Activated CD4-positive, alpha-beta T cell treated with anti-CD3 and anti-CD28 coated beads, Interleukin-2, amount 50 U/mL, for 24 hours (primary cell): ENCODE results near the gene CELSR3.

Experiments used
- DNase-seq, 2 donors: peaks; one replicate each; pipeline ENCODE4 v3.0.0-alpha.2; 2020; ENCODE audit warnings: low read depth in 1 of 2, low spot score in 1 of 2

CELSR3 gene

DNA sequence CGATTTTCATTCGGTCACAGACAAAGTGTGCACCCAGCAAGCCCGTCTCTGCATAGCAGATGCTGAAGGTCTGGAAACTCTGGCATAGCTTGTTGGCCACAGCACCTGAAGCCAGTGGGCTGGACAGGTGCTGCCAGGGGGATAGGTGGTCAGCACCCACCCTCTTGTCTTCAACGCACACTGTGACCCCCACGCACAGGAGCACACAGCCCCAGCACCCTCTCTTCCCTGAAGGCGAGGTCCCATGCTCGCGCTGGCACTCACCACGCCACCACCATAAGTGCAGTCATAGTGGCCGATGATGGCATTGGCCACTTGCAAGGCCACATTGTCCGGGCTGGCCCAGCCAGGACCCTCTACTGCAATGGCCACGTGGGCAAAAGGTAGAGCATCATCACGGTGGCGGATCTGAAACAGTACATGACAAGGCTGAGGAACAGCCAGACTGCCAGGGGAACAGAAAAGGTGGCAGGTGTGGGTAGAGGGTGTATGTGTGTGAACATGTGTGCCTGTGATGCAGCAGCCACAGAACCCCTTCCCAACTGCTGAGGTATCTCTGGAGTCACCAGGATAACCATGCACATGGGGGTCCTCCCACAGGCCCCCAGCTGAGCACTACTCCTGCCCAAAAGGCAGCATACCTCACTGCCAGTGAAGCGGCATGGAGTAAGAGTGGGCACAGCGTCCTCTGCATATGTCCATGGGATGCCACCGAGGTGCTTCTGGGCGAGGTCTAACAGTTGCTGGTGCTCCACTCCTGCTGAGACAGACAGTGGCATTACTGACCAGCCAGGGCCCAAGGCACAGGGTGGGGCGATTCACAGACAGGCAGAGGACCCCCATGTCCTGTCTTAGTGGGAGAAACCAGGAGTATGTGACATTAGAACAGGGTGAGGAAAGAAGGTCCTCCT is 61.7 kb downstream of the CELSR3 start:
- DNase-seq, result no peak

GRCh38 chr3:48599509-48600285 is 63.0 kb downstream of the CELSR3 start:
- DNase-seq, result no peak

DNA sequence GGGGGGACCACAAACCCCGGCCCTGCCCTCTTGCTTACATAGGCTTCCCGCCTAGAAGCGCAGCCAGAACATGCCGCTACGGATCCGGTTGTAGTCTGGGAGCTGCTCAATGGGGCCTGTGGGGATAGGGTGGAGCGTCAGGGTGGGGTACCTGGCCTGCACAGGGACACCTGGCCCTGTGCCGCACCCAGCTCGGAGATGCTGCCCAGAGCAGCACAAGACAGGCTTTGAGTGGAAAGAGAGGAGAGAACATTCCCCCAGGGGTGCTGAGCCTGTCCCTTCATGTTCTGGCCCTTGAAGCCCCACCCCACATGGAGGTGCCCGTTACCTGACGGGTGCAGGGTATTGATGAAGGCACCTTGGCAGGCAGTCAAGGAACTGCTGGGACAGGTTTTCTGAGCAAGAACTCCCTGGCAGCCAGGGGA is 63.6 kb downstream of the CELSR3 start:
- DNase-seq, result no peak

DNA sequence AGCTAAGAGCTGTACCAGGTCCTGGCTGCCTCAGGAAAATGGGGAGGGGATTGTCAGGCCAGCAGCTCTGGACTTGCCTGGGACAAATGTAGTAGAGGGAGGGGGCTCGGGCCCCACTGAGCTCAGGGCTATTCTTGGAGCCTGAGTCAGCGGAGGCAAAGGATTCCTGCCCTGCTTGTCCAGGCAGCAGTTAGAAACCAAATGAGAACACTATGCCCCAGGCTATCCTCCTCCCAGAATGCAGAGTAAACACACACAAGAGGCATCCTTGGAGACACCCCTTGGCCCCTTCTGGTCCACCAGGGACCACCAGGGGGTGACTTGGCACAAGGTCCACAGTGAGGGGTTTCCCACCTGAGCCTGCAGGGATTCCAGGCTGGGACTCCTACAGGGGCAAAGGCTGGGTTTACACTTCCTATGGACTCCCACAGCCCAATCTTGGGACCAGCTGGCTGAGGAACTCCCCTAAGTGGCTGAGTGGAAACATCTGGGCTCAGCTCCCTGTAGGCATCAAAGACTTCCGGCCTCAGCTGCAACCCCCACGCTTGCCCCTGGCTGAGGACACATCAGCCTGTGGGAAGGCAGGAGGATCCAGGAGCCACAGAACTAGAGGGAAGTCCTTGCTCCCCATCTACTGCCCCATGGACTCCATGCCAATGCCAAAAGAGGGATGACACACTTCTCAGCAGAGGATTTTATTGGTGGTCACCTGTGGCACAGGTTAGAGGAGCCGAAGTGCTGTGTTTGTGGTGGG is 64.2 kb downstream of the CELSR3 start:
- DNase-seq, result no peak

DNA sequence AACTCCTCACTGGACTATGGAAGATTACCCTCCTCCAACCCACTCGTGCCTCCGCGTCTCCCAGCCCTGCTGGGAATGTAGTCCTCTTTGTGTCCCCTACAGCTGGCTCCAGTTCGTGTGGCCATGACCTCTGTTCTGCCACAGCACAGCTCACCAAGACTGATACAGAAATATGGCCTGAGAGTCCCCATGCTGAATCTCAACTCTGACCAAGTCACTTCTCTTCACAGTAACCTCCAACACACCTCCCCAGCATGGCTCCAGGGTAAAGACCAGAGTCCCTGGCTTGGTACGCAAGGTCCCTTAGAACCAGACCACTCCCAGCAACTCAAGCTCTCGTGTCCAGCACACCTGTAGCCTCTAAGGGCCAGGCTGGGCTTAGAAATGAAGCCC is 65.3 kb downstream of the CELSR3 start:
- no peak for DNase-seq

DNA sequence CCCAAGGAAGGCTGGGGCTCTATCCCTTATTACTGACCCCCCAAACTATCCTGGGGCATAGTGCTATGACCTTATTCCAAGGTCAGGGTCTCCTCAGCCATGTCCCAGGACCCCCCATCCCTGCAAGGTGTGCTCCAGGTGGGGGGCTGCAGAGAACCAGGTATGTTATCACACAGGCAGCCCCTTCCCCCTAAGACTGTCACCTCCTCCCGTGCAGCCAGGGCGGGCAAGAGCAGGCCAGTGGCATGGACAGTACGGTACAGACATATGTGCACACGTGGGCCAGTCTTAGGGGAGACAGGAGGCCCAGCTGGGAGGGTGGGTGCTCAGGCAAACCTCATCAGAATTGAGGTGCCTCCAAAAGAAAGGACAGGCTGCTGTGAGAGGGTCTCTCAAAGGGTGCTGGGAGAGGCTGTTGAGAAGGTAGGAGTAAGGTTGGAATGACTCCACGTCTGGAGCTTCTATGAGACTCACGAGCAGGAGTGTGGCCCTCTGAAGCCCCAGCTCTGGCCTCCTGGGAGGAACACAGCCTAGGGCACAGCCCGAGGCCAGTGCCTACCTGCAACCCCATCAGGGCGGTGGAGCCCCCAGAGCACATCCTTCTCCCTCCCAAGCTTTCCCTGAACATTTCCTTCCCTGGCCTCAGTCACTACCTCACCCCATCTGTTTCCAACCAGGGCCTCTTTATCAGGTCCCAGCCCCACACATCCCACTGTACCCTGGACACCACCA is 65.8 kb downstream of the CELSR3 start:
- DNase-seq, result no peak

- no peak for DNase-seq
Measured at GRCh38 chr3:48596157-48596556, 66.5 kb downstream of the CELSR3 start.

DNA sequence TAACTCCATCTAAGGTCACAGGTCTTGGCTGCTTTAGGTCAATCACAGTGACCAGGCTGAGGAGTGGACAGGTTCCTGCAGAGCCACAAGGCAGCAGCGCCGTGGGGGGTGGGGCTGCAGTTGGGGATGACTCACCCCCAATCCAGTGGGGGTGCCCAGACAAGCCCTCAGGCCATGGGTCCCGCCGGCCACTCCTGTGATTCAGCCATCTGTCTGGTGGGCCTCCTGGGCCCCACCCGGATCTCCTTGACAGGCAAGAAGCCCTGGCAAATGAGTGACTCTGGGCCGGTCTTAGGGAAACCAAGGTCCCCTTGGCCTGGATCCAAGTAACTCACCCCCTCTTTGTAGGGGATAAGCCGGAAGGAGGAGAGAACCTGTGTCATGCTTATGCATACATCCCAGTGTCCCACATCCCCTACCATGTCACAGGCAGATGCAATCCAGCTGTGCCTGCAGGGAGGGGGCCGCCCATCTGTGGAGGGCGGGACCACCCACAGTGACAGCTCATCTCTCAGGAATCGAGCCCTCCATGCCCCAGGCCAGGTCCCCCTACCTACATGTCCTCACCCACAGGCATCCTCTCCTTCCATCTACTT is 67.1 kb downstream of the CELSR3 start:
- no peak for DNase-seq

DNA sequence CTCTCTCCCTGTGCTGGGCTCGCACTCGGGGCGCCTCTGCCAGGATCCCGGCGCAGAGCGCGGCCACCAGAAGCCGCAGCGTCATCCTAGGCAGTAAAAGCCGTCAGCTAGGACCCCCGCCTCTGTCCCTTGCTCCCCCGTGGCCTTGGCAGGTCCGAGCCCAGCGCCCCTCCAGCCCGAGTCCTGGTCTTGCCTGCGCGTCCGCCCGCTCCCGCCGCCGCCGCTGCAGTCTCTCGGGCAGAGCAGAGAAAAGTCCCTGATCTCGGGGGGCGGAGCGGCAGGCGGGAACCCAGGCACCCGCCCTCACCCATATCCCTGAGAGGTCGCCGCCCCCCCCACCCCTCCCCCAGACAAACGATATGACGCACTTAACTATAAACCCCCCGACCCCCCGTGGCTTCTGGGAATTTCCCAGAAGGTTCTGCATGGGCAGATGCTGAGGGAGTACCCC is 67.6 kb downstream of the CELSR3 start, which contains the start of gene COL7A1:
COL7A1 (minus strand) TSS at position 255 of the 451 bp plus-strand sequence; CDS start at position 85, 170 bp downstream.
- no peak for DNase-seq

DNA sequence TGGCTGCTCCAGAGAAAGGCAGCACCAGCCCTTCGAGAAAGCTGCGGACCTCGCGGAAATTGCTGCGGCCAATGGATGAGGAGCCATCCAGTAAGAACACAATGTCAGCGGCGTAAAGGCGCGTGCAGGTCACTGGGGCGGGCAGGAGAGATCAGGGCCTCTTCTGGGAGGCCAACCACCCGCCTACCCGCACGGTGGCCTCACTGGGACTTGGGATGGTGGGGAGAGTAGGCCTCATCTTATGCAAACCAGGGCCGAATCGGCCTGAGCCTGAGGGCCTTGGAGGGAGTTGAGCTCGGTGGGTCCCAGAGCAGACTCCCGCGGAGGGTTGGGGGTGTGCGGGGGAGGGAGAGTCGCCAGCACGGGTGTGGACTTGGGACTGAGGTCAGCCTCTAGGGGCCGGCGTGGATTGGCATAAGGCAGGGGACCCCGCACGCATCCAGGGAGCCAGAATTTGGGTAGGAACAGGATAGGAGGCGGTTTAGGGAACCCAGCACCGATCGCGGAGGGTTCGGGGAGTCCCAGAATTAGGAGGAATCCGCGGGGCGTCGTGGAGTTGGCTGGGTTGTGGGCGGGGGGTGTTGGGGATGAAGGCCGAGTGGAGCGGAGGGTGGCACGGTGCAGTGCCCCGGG is 68.2 kb downstream of the CELSR3 start:
- DNase-seq, result no peak

DNA sequence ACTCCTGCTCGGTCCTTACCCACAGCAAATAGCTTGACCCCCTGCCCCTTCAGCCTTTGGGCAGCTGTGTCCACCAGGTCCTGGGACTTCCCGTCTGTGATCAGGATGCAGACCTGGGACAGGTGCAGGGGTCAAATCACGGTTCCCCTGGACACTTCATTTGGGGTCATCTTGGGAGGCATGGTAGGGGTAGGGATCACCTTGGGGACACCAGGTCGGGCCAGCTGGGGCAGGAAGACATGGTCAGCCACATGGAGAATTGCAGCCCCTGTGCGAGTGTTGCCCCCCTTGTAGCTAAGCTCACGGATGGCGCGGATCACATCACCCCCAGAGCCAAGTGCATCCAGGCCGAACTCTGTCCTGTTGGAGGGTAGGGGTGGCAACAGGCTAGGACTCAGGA is 69.3 kb downstream of the CELSR3 start:
- DNase-seq, result no peak

DNA sequence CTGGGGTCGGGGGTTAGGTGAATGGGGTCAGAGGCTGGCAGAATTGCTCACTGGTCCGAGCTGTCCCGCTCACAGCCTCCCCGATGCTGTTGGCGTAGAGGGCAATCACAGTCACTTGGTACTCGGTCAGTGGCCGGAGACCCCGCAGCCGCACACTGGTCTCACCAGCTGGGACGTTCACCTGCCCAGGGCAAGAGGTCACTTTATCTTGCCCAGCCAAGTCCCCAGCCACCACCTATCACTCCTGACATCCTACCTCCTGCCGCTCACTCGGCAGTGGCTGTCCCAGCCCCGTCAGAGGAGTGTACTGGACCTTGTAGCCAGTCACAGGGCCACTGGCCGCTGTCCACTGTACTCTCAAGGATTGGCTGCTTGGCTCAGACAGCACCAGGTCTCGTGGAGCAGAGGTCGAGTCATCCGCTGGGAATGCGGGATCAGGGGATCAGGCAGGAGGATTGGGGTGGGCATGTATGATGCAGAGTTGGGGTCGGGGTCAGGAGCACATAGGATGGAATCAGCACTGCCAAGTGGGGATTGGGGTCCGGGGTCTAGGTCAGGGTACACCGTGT is 70.1 kb downstream of the CELSR3 start:
- DNase-seq, result no peak

DNA sequence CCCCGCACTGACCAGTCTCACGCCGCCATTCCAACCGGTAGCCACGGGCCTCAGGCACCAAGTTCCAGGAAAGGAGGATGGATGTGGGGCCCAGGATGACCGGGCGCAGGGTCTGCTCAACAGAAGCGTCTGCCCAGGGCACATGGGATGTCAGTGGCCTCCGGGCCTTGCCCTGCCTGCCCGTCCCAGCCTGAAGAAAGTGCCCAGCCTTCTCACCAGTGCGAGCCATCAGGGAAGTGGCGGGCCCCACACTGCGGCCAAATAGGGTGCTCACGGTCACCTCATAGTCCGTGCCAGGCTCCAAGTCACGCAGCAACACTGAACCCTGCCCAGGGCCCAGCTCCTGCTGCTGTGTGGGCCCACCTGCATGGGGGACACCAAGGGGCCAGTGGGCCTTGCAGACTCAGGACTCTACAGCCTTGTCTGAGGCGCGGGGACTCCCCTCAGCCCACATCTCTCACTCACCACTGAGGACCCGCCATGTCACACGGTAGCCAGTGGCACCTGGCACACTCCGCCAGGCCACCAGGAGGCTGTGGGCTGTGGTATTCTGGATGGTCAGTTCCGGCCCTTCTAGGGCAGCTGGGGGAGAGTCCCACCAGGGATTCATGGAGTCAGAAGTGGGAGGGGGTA is 70.7 kb downstream of the CELSR3 start:
- DNase-seq, result no peak

GRCh38 chr3:48591436-48591835 is 71.2 kb downstream of the CELSR3 start:
- DNase-seq, result no peak

- no peak for DNase-seq
Measured at GRCh38 chr3:48588230-48588629, 74.5 kb downstream of the CELSR3 start.

DNA sequence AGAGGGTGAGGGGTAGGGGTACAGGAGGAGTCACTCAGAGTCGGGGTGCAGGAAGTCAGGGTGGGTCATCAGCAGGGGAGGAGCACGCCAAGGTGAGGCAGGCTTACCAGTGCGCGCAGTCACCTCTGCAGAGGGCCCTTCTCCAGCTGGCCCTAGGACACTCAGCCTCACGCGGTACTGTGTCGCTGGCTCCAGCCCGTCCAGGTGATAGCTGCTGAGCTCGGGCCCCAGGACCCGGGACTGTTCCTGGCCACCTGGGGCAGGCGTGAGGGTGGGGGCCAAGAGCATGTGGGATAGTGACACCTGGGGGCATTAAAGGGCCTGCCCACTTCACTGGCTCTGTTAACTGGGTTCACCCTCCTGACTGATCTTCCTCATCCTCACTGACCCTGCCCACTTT is 75.0 kb downstream of the CELSR3 start:
- no peak for DNase-seq
